Kidney (tissue), 14 donors: ENCODE measurements around the gene RUNX1. TPM values are rescaled to one million over a fixed set of nuclear protein-coding genes. Genes with fewer than 3 reads are reported as not detected.

ENCODE experiments used
- DNase-seq, 5 donors: peaks; one replicate each; pipeline ENCODE4 v3.0.0-alpha.2; 2013 to 2020
- FAIRE-seq: peaks from 2 replicates; lab custom pipeline; 2012; peaks lifted over from hg19 to GRCh38; lab: Jason Lieb, UNC
- H3K27ac ChIP-seq, 2 donors: one replicate each; pipeline ENCODE4 v1.7.0; 2013; ENCODE audit warnings: low read depth in 2 of 2, low read length in 2 of 2, inconsistent platforms in 1 of 2
- H3K27me3 ChIP-seq: one replicate; pipeline ENCODE4 v1.7.1; 2013; ENCODE audit warnings: low read length, inconsistent platforms; ENCODE audit not compliant: control insufficient read depth, insufficient read depth
- H3K36me3 ChIP-seq, 3 donors: one replicate each; pipeline versions ENCODE4 v1.7.0 to v1.7.1; 2013; ENCODE audit warnings: low read length in 3 of 3, control low read depth in 1 of 3, inconsistent platforms in 1 of 3; ENCODE audit not compliant: insufficient read depth in 3 of 3, control insufficient read depth in 2 of 3
- H3K4me1 ChIP-seq, 3 donors: one replicate each; pipeline versions ENCODE4 v1.7.0 to v1.7.1; 2013; ENCODE audit warnings: low read length in 3 of 3, inconsistent platforms in 1 of 3, low read depth in 1 of 3; ENCODE audit not compliant: control insufficient read depth in 2 of 3, insufficient read depth in 2 of 3
- H3K4me3 ChIP-seq, 3 donors: one replicate each; pipeline versions ENCODE4 v1.7.0 to v1.8.1; 2013; ENCODE audit warnings: low read length in 3 of 3, control low read depth in 1 of 3, inconsistent platforms in 1 of 3
- H3K9ac ChIP-seq, 3 donors: one replicate each; pipeline versions ENCODE4 v1.7.0 to v1.7.1; 2013; ENCODE audit warnings: low read length in 3 of 3, control low read depth in 1 of 3, inconsistent platforms in 1 of 3
- H3K9me3 ChIP-seq, 3 donors: one replicate each; pipeline versions ENCODE4 v1.7.0 to v1.7.1; 2013; ENCODE audit warnings: low read length in 3 of 3, control low read depth in 1 of 3, inconsistent platforms in 1 of 3; ENCODE audit not compliant: control insufficient read depth in 2 of 3, insufficient read depth in 1 of 3
- intact Hi-C: fragments of 100-400 bp; cut with DNase I; formaldehyde crosslinking; loops from one replicate; pipeline ENCODE4 v1.11.1; 2022
- polyA plus RNA-seq: library from polyadenylated mRNA; stranded (reverse); fragments of 350-450 nt; fragmentation: Illumina TruSeq; extraction: RNeasy Lipid Tissue Mini Kit (QIAGEN cat#74804); gene quantifications from one replicate; pipeline ENCODE4 v1.2.3, GENCODE V29; 2014; ENCODE audit warnings: low read depth, low replicate concordance; ENCODE audit not compliant: insufficient read depth
- total RNA-seq: library from RNA; stranded (reverse); fragmentation: NEBNext Ultra II Directional; extraction: Animal tissue kit (Norgen Biotek cat#: 25700); gene quantifications from one replicate; pipeline ENCODE4 v1.2.1, GENCODE V29; 2021
- TF ChIP-seq, protein P1 (sequence below): IDR thresholded peaks from 3 replicates; pipeline ENCODE4 v1.5.1; 2012; ENCODE audit warnings: mild to moderate bottlenecking, moderate library complexity, borderline replicate concordance; ENCODE audit not compliant: insufficient read depth; ENCODE audit errors: extremely low read depth
- donor health status: control.
- donor health status: control.
- donor health status: control.
- donor health status: control.
- donor health status: control.
- donor health status: DM: yes; HTN: yes; CAD: no.
- donor health status: Normal renal cell carcinoma (clear cell type).

The RUNX1 gene
- total and polyA plus RNA-seq, 2 donors from 2014 or later: 1.3 to 58.0 TPM

DNA sequence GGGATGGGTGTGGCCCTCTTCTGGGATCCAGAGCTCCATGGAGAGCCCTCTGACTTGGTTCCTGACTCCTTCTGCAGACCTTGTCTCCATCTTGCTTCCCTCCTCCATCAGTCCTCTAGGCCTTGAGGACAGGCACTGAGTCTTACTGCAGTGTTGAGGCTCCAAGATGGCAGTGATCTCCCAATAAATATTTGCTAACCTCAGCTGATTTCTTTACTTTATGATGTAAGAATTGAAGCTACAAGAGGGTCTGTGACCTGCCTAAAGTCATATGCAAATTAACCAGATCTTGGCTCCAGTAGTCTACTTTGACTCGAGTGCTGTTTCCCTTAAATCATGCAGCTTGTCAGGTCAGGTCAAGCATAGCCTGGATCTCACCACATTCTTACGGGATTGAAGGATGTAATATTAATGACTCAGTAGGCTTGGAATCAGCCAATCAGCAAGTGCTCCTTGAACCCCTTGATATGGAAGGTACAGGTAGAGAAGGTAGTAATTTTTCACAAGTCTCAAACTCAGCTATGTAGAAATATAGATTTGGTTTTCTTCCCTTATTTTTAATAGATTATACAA is 287.3 kb downstream of the RUNX1 start:
- TF ChIP-seq, protein P1, sequence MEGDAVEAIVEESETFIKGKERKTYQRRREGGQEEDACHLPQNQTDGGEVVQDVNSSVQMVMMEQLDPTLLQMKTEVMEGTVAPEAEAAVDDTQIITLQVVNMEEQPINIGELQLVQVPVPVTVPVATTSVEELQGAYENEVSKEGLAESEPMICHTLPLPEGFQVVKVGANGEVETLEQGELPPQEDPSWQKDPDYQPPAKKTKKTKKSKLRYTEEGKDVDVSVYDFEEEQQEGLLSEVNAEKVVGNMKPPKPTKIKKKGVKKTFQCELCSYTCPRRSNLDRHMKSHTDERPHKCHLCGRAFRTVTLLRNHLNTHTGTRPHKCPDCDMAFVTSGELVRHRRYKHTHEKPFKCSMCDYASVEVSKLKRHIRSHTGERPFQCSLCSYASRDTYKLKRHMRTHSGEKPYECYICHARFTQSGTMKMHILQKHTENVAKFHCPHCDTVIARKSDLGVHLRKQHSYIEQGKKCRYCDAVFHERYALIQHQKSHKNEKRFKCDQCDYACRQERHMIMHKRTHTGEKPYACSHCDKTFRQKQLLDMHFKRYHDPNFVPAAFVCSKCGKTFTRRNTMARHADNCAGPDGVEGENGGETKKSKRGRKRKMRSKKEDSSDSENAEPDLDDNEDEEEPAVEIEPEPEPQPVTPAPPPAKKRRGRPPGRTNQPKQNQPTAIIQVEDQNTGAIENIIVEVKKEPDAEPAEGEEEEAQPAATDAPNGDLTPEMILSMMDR: no peak
- no peaks in the 10 kb centered on the region for H3K36me3 ChIP-seq
- H3K4me3 ChIP-seq: no peak overlapping the region
- H3K27me3 ChIP-seq: no peaks in the 10 kb centered on the region
- intact Hi-C loops: no loop called here
- FAIRE-seq: no peak
- no peak overlapping the region for H3K9ac ChIP-seq
- DNase-seq: no peak
- H3K27ac ChIP-seq: no peak overlapping the region
- H3K4me1 ChIP-seq: peaks cover 0 to 4% (median 0%) of the 10 kb centered on the region in 3 donors
- H3K9me3 ChIP-seq: peaks cover 0 to 6% (median 3%) of the 10 kb centered on the region in 3 donors

DNA sequence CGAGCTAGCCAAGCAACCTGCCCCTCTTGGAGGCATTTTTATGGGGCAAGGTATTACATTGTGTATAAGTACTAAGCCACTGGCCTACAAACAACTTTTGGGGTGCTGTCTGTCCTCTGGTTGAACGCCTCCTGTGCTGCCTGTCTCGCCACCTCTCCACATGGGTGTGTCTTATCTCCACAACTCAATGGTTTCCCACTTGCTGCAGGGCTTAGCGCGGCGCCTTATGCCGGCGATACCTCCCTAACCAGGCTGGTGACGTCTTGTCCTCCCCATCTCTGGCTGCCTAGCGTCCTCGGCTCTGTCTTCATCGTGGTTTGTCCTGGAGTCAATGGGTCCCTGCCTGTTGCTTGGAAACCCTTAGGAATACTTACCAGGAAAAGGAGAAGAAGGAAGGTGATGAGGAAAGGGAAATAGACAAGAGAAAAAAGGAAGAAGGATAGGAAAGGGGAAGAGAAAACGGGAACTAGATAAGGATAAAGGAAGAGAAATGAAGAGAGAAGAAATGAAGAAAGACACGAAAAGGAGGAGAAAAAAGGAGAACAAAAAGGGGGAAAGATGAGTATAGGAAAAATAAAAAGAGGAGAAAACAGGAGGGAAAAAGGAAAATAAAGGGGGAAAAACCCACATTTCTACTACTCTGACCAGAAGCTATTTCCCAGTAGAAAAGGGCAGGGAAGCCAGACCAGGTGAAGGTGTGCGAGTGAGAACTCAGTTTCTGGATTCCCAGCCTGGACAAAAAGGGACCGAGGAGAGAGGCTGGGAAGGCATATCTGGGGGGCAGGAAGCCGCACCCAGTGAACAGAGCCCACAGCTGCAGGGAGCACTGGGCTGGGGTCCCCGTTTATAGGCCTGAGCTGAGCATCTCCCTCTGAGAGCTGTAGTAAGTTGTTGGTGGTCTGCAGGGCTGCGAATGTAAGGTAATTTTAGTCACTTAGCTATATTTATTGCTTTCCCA is 294.1 kb downstream of the RUNX1 start:
- TF ChIP-seq, protein P1: no peak
- Histone ChIP-seq H3K27me3 (no peaks in the 10 kb centered on the region), H3K9me3 (no peaks in the 10 kb centered on the region), H3K4me3 (no peak overlapping the region), H3K9ac (no peak overlapping the region), H3K27ac (no peak overlapping the region), H3K36me3 (no peaks in the 10 kb centered on the region), H3K4me1 (no peaks in the 10 kb centered on the region)
- DNase-seq (no peak), FAIRE-seq (no peak)
- intact Hi-C loops: no loop called here

DNA sequence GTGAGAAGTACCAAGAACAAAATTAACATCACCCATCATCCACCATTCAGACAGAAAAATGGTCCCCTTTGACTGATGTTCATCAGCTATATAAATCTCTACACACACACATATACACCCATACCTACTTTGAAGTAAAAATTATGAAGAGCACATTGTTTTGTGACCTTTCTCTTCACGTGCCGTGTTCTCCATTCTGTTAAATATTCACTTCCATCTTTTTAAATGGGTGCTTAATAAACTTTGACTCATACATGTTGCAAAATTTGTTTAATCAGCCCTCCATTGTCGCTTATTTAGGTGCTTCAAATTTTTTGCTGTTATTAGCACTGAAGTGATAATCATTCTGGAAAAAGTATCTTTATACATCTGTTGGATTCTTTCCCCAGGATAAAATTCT is 300.2 kb downstream of the RUNX1 start:
- FAIRE-seq (no peak), DNase-seq (no peak)
- H3K4me1 ChIP-seq: peaks cover 0 to 5% (median 0%) of the 10 kb centered on the region in 3 donors
- intact Hi-C loops: loop anchor here (10.0 kb wide), 1 partner anchor 1096 kb away; no protein-coding TSS in a partner anchor
- no peak overlapping the region for H3K27ac ChIP-seq
- TF ChIP-seq, protein P1: no peak
- H3K27me3 ChIP-seq: no peaks in the 10 kb centered on the region
- no peaks in the 10 kb centered on the region for H3K36me3 ChIP-seq
- H3K4me3 ChIP-seq: no peak overlapping the region
- no peak overlapping the region for H3K9ac ChIP-seq
- no peaks in the 10 kb centered on the region for H3K9me3 ChIP-seq
